ENCODE measurements around the gene ETS1.

The ETS1 gene

GRCh38 chr11:128411150-128411549 lies 176.2 kb downstream of the ETS1 start:
- no peaks in the 10 kb centered on the region for H3F3A ChIP-seq (ENCODE audit: insufficient read depth, low read length)
- no peak overlapping the region for H2AFZ ChIP-seq (ENCODE audit: low read length)
- no peaks in the 10 kb centered on the region for H3K4me1 ChIP-seq (ENCODE audit: insufficient read depth, low read length, severe bottlenecking)
- no peaks in the 10 kb centered on the region for H3K27me3 ChIP-seq (ENCODE audit: insufficient read depth, low read length)
- no peak overlapping the region for H3K4me2 ChIP-seq (ENCODE audit: low read length)
- no peaks in the 10 kb centered on the region for H4K20me1 ChIP-seq (ENCODE audit: insufficient read depth, low read length)
- no peak for TF ChIP-seq EZH2 (IDR thresholded peaks at IDR 0.05; ENCODE audit: borderline replicate concordance, low read length)
- TF ChIP-seq, protein P1, sequence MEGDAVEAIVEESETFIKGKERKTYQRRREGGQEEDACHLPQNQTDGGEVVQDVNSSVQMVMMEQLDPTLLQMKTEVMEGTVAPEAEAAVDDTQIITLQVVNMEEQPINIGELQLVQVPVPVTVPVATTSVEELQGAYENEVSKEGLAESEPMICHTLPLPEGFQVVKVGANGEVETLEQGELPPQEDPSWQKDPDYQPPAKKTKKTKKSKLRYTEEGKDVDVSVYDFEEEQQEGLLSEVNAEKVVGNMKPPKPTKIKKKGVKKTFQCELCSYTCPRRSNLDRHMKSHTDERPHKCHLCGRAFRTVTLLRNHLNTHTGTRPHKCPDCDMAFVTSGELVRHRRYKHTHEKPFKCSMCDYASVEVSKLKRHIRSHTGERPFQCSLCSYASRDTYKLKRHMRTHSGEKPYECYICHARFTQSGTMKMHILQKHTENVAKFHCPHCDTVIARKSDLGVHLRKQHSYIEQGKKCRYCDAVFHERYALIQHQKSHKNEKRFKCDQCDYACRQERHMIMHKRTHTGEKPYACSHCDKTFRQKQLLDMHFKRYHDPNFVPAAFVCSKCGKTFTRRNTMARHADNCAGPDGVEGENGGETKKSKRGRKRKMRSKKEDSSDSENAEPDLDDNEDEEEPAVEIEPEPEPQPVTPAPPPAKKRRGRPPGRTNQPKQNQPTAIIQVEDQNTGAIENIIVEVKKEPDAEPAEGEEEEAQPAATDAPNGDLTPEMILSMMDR (IDR thresholded peaks at IDR 0.05; ENCODE audit: low read length), result no peak
- no peak overlapping the region for H3K27ac ChIP-seq (ENCODE audit: low read depth, low read length, poor library complexity, severe bottlenecking)
- H3K9me2 ChIP-seq (ENCODE audit: low read depth, low read length), result no peaks in the 10 kb centered on the region
- H3K36me3 ChIP-seq (ENCODE audit: insufficient read depth, low read length), result no peaks in the 10 kb centered on the region
- H3K4me3 ChIP-seq (ENCODE audit: low read depth, low read length, poor library complexity, severe bottlenecking), result no peak overlapping the region
- no peaks in the 10 kb centered on the region for H3K79me2 ChIP-seq (ENCODE audit: insufficient read depth, low read length)
- no peak overlapping the region for H3K9ac ChIP-seq (ENCODE audit: low read length)
- H3K9me3 ChIP-seq (ENCODE audit: low read length), result no peaks in the 10 kb centered on the region

- Histone ChIP-seq H2AFZ (ENCODE audit: low read length) (no peak overlapping the region), H3K27me3 (ENCODE audit: insufficient read depth, low read length) (no peaks in the 10 kb centered on the region), H4K20me1 (ENCODE audit: insufficient read depth, low read length) (no peaks in the 10 kb centered on the region), H3K79me2 (ENCODE audit: insufficient read depth, low read length) (no peaks in the 10 kb centered on the region), H3K36me3 (ENCODE audit: insufficient read depth, low read length) (no peaks in the 10 kb centered on the region), H3K9me2 (ENCODE audit: low read depth, low read length) (no peaks in the 10 kb centered on the region), H3K9ac (ENCODE audit: low read length) (no peak overlapping the region), H3K4me3 (ENCODE audit: low read depth, low read length, poor library complexity, severe bottlenecking) (no peak overlapping the region), H3K27ac (ENCODE audit: low read depth, low read length, poor library complexity, severe bottlenecking) (no peak overlapping the region), H3K9me3 (ENCODE audit: low read length) (no peaks in the 10 kb centered on the region), H3K4me1 (ENCODE audit: insufficient read depth, low read length, severe bottlenecking) (no peaks in the 10 kb centered on the region), H3K4me2 (ENCODE audit: low read length) (no peak overlapping the region), H3F3A (ENCODE audit: insufficient read depth, low read length) (no peaks in the 10 kb centered on the region)
- TF ChIP-seq, protein P1 (IDR thresholded peaks at IDR 0.05; ENCODE audit: low read length), result no peak
- TF ChIP-seq EZH2 (IDR thresholded peaks at IDR 0.05; ENCODE audit: borderline replicate concordance, low read length), result no peak
These were observed 177.9 kb downstream of the ETS1 start for GRCh38 chr11:128409476-128409875.

Measured in OCI-LY1 (cell line).